Chondrocyte (in vitro differentiated cells): Measurements from ENCODE around the gene THBS1. TPM values are rescaled to one million over a fixed set of nuclear protein-coding genes. Genes with fewer than 3 reads are reported as not detected.

Source experiments
- DNase-seq: peaks from one replicate; pipeline ENCODE4 v3.0.0; 2021; ENCODE audit warnings: mixed read lengths, low spot score
- H3K27ac Mint-ChIP-seq: one replicate; pipeline ENCODE4 v1.8.0; 2021; ENCODE audit warnings: mild to moderate bottlenecking, moderate library complexity, mixed read lengths; ENCODE audit not compliant: unreplicated experiment
- H3K27me3 Mint-ChIP-seq: 2 replicates; pipeline ENCODE4 v1.8.0; 2021; ENCODE audit warnings: low read depth, mixed read lengths
- H3K36me3 Mint-ChIP-seq: 2 replicates; pipeline ENCODE4 v1.8.0; 2021; ENCODE audit warnings: low read depth, mixed read lengths
- H3K4me1 Mint-ChIP-seq: 2 replicates; pipeline ENCODE4 v1.8.0; 2021; ENCODE audit warnings: low read depth, mild to moderate bottlenecking, mixed read lengths
- H3K4me3 Mint-ChIP-seq: one replicate; pipeline ENCODE4 v1.8.0; 2021; ENCODE audit warnings: mild to moderate bottlenecking, moderate library complexity, mixed read lengths; ENCODE audit not compliant: unreplicated experiment
- H3K9me3 Mint-ChIP-seq: 2 replicates; pipeline ENCODE4 v1.8.0; 2021; ENCODE audit warnings: low read depth, mixed read lengths
- CTCF ChIP-seq: fragments of 200-600 bp; sonication (generic); IDR thresholded peaks from 2 replicates; pipeline ENCODE4 v1.5.0; 2021; ENCODE audit warnings: antibody characterized with exemption, mild to moderate bottlenecking, moderate library complexity
- total RNA-seq: library from RNA; stranded (reverse); gene quantifications from 3 replicates; pipeline ENCODE4 v1.2.1, GENCODE V29; 2021

Gene THBS1
- total RNA-seq, 1 donor from 2014 or later, result 2,361 TPM

GRCh38 chr15:39629371-39629770, 48.5 kb downstream of the THBS1 start:
- Mint-ChIP-seq H3K27me3 (no peaks in the 10 kb centered on the region), H3K27ac (peak overlapping the region; percentile 76), H3K36me3 (no peaks in the 10 kb centered on the region), H3K4me1 (peaks cover 63% of the 10 kb centered on the region), H3K9me3 (no peaks in the 10 kb centered on the region), H3K4me3 (no peak overlapping the region)
- DNase-seq, result no peak
- no peak for TF ChIP-seq CTCF

- H3K4me3 Mint-ChIP-seq, result no peak overlapping the region
- peaks cover 57% of the 10 kb centered on the region for H3K4me1 Mint-ChIP-seq
Observed at GRCh38 chr15:39629906-39630305, 49.0 kb downstream of the THBS1 start.

DNA sequence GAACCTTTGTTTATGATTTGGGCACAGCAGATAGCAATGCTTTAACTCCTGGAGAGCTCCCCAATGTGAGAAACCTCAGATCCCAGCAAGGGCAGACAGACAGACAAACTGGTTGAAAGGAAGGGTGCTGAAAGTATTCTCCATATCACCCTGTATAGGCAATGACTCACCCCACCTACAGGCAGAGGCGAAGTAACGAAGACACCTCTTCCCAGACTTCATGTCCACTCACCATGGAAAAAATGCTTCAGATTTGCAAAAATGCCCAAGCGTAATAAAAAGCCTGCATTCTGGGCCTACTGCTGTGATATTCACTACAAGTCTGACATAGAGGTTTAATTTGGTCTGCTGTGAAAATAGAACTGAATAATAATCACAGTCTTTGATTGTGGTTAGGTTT, 50.5 kb downstream of the THBS1 start:
- Mint-ChIP-seq H3K27me3 (no peaks in the 10 kb centered on the region), H3K9me3 (no peaks in the 10 kb centered on the region), H3K27ac (peak overlapping the region; percentile 80), H3K4me1 (peaks cover 43% of the 10 kb centered on the region), H3K4me3 (no peak overlapping the region), H3K36me3 (no peaks in the 10 kb centered on the region)
- no peak for TF ChIP-seq CTCF
- DNase-seq, result no peak

More at GRCh38 chr15:39629906-39630305, 49.0 kb downstream of the THBS1 start:
- Mint-ChIP-seq H3K27me3 (no peaks in the 10 kb centered on the region), H3K36me3 (no peaks in the 10 kb centered on the region), H3K9me3 (no peaks in the 10 kb centered on the region), H3K27ac (peak overlapping the region; percentile 76)
- no peak for TF ChIP-seq CTCF
- no peak for DNase-seq

DNA sequence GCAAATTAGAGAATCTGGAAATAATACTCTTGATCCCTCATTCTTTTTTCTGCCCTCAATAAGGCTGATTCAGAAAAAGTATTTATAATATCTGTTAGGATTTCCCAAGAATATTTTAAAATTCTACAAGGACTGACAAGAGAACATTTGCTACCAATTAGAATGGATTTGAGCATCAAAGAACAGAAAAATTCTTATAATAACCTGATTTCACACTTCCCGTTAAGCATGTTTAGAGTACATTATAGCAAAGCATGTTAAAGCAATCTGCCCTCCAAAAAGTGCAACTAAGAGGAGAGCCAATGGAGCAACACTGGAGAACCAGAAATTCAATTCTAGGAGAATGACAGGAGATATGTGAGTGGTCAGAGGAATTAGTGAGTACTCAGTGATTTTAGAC, 57.2 kb downstream of the THBS1 start:
- TF ChIP-seq CTCF, result no peak
- Mint-ChIP-seq H3K4me1 (peaks cover 27% of the 10 kb centered on the region), H3K4me3 (no peak overlapping the region), H3K9me3 (no peaks in the 10 kb centered on the region), H3K27ac (no peak overlapping the region), H3K36me3 (no peaks in the 10 kb centered on the region), H3K27me3 (no peaks in the 10 kb centered on the region)
- DNase-seq, result no peak

DNA sequence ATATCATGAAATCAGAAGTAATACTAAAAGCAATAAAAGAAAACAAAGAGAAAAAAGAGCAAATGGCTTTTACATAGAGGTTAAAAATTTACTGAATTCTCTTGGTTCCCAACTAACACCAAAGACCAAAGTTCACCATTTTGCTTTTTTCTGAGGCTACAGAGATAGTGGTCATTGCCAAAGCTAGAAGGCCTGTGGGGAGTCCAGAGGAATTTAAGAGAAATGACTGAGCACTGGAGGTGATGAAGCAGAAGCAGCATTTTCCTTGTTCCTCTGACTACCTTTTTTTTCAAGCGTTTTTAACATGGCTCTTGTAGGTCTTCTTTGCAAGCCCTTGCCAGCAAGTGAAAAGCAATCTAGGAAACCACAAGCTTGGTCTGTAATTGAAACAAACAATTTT, 58.2 kb downstream of the THBS1 start:
- Mint-ChIP-seq H3K27ac (no peak overlapping the region), H3K27me3 (no peaks in the 10 kb centered on the region), H3K4me3 (no peak overlapping the region), H3K9me3 (no peaks in the 10 kb centered on the region), H3K4me1 (peaks cover 37% of the 10 kb centered on the region), H3K36me3 (no peaks in the 10 kb centered on the region)
- DNase-seq, result no peak
- no peak for TF ChIP-seq CTCF
